ENCODE data around the gene BRME1. TPM values are rescaled to one million over a fixed set of nuclear protein-coding genes. Genes with fewer than 3 reads are reported as not detected.

The BRME1 gene
- total and polyA plus RNA-seq, 2 of the 13 experiments (the other 11 are each of a cell fraction or from before 2014, with no cell fraction given), result 0.74 to 1.5 TPM

GRCh38 chr19:13850910-13851733 is 54.8 kb downstream of the BRME1 start (continued):
- TF ChIP-seq ZBTB2 (CRISPR knock-in tag; IDR thresholded peaks at IDR 0.05; ENCODE audit: low read depth) (no peak), ZNF687 (CRISPR knock-in tag; IDR thresholded peaks at IDR 0.05) (peak; percentile 80), MYNN (CRISPR knock-in tag; IDR thresholded peaks at IDR 0.05; ENCODE audit: low read depth) (no peak), ZNF296 (CRISPR knock-in tag; conservative IDR thresholded peaks at IDR 0.05) (no peak), ARHGAP35 (CRISPR knock-in tag; IDR thresholded peaks at IDR 0.05; ENCODE audit: borderline replicate concordance) (no peak), ZNF704 (CRISPR knock-in tag; IDR thresholded peaks at IDR 0.05; ENCODE audit: borderline replicate concordance) (no peak), ATF7 (IDR thresholded peaks at IDR 0.05) (no peak), ATF7 (CRISPR knock-in tag; IDR thresholded peaks at IDR 0.05) (peak; percentile 74; the same call in 1 of the 2 replicates), ZNF256 (CRISPR knock-in tag; conservative IDR thresholded peaks at IDR 0.05) (no peak), DNMT3B (CRISPR knock-in tag; conservative IDR thresholded peaks at IDR 0.05) (0 out of 2 replicates have a peak, but pooled peaks have one; percentile 61), ZNF44 (CRISPR knock-in tag; IDR thresholded peaks at IDR 0.05) (no peak), ASH2L (IDR thresholded peaks at IDR 0.05; ENCODE audit: insufficient read length, low read depth, low read length) (peak; percentile 2), ARID5B (CRISPR knock-in tag; IDR thresholded peaks at IDR 0.05) (peak; percentile 76), ZNF580 (CRISPR knock-in tag; IDR thresholded peaks at IDR 0.05; ENCODE audit: borderline replicate concordance, low read depth) (no peak)
